Measurements from ENCODE around the gene ZNF346.

GRCh38 chr5:176994460-176995121, 27.9 kb upstream of the ZNF346 start:
- TF ChIP-seq POLR2AphosphoS5 (IDR thresholded peaks at IDR 0.05) = no peak
- TF ChIP-seq CTCF (IDR thresholded peaks at IDR 0.05) = no peak
